ENCODE data around the gene MS4A6E. TPM values are rescaled to one million over a fixed set of nuclear protein-coding genes. Genes with fewer than 3 reads are reported as not detected.

The MS4A6E gene
- total RNA-seq, 2 experiments from 2014 or later = not detected

GRCh38 chr11:60377401-60378136, 50.5 kb downstream of the MS4A6E start:
- Mint-ChIP-seq H3K4me3 (no peak overlapping the region), H3K4me1 (peaks cover 10% of the 10 kb centered on the region), H3K9me3 (no peaks in the 10 kb centered on the region), H3K27me3 (peaks cover 16% of the 10 kb centered on the region), H3K36me3 (no peaks in the 10 kb centered on the region), H3K27ac (peak overlapping the region; percentile 42)
- no peak for DNase-seq

GRCh38 chr11:60378354-60378753, 51.3 kb downstream of the MS4A6E start, which contains the start of gene MS4A7:
TSS of gene MS4A7 (plus strand) at chr11:60378532. CDS start at chr11:60383142, 4,610 bp downstream.
- Mint-ChIP-seq H3K4me3 (no peak within 1 kb of the TSS), H3K4me1 (peaks cover 10% of the 10 kb centered on the region)

GRCh38 chr11:60389279-60389910, 62.3 kb downstream of the MS4A6E start:
- Mint-ChIP-seq H3K4me3 (no peak overlapping the region), H3K27ac (no peak overlapping the region), H3K36me3 (no peaks in the 10 kb centered on the region), H3K27me3 (peaks cover under 1% of the 10 kb centered on the region), H3K4me1 (no peaks in the 10 kb centered on the region), H3K9me3 (no peaks in the 10 kb centered on the region)
- DNase-seq = no peak

More at GRCh38 chr11:60378354-60378753, 51.3 kb downstream of the MS4A6E start, which contains the start of gene MS4A7:
- H3K9me3 Mint-ChIP-seq = no peaks in the 10 kb centered on the region
- DNase-seq = no peak
- no peaks in the 10 kb centered on the region for H3K36me3 Mint-ChIP-seq
- peak within 1 kb of the TSS; percentile 42 for H3K27ac Mint-ChIP-seq
- H3K27me3 Mint-ChIP-seq = peaks cover 16% of the 10 kb centered on the region

- no peaks in the 10 kb centered on the region for H3K36me3 Mint-ChIP-seq
- H3K4me3 Mint-ChIP-seq = no peak overlapping the region
- no peak for DNase-seq
- H3K4me1 Mint-ChIP-seq = no peaks in the 10 kb centered on the region
- no peak overlapping the region for H3K27ac Mint-ChIP-seq
- no peaks in the 10 kb centered on the region for H3K9me3 Mint-ChIP-seq
- no peaks in the 10 kb centered on the region for H3K27me3 Mint-ChIP-seq
Measured at GRCh38 chr11:60390419-60390818, 63.4 kb downstream of the MS4A6E start.

Other genes with a start within 250 kb of the MS4A6E start
- not detected for gene MS4A2, start 238.6 kb upstream of the MS4A6E start, total RNA-seq
- gene MS4A6A, start 144.2 kb upstream of the MS4A6E start, total RNA-seq = not detected
- gene MS4A4E, start 84.1 kb upstream of the MS4A6E start, total RNA-seq = not detected
- not detected for gene MS4A4A, start 46.6 kb upstream of the MS4A6E start, total RNA-seq
- gene MS4A7, start 51.3 kb downstream of the MS4A6E start, total RNA-seq = under 1 TPM in 1 of 2 experiments, not detected in 1; 0.41 TPM
- gene MS4A14, start 69.2 kb downstream of the MS4A6E start, total RNA-seq = not detected
- not detected for gene MS4A5, start 102.3 kb downstream of the MS4A6E start, total RNA-seq
- gene MS4A1, start 128.6 kb downstream of the MS4A6E start, total RNA-seq = 1 to 10 TPM; 7.1 to 7.3 TPM
- not detected for gene MS4A12, start 165.5 kb downstream of the MS4A6E start, total RNA-seq
- not detected for gene MS4A13, start 188.1 kb downstream of the MS4A6E start, total RNA-seq